ENCODE results near the gene PCGF2.
"Not testable (repeated sequence)": the region's sequence is repeated elsewhere in the genome, so short reads cannot be mapped to it uniquely, and the experiment has no call there.

PCGF2 gene

GRCh38 chr17:38738007-38738662 lies 10.0 kb downstream of the PCGF2 start:
- DNase-seq (ENCODE audit: low read depth, low spot score), result no peak

- peak; percentile 65 for DNase-seq (ENCODE audit: low read depth, low spot score)
These were observed 12.8 kb downstream of the PCGF2 start for GRCh38 chr17:38735161-38735997.

- DNase-seq (ENCODE audit: low read depth, low spot score), result no peak
These were observed 13.9 kb downstream of the PCGF2 start for GRCh38 chr17:38733982-38734973.

DNA sequence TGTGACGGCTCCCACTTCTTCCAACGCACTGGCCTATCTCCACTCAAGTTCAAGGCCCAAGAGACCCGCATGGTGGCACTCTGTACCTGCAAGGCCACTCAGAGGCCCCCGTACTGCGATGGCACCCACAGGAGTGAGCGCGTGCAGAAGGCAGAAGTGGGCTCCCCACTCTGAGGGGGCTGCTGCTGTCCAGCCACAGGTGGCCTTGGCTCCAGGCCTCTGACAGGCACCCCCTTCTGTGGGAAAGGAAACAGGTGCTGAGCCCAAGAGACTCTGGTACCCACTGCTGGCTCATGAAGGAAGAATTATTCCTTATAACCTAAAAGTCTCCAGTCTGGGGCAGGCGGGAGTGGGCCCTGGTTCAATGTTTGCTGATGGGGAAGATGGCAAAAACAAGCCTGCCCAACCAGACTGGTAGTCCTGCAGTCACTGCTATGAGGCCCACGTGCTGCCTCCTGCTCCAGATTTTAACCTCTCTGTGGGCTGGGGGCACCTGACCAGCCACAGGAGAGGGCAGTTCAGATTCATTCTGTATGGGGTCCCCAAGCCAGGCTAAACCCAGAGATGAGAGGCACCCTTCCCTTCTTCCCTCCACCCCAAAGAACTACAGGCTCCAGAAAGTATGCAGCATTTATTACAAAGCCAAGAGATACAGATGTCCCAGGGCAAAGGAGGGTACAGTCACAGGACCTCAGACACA lies 14.7 kb downstream of the PCGF2 start:
- no peak for DNase-seq (ENCODE audit: low read depth, low spot score)

DNA sequence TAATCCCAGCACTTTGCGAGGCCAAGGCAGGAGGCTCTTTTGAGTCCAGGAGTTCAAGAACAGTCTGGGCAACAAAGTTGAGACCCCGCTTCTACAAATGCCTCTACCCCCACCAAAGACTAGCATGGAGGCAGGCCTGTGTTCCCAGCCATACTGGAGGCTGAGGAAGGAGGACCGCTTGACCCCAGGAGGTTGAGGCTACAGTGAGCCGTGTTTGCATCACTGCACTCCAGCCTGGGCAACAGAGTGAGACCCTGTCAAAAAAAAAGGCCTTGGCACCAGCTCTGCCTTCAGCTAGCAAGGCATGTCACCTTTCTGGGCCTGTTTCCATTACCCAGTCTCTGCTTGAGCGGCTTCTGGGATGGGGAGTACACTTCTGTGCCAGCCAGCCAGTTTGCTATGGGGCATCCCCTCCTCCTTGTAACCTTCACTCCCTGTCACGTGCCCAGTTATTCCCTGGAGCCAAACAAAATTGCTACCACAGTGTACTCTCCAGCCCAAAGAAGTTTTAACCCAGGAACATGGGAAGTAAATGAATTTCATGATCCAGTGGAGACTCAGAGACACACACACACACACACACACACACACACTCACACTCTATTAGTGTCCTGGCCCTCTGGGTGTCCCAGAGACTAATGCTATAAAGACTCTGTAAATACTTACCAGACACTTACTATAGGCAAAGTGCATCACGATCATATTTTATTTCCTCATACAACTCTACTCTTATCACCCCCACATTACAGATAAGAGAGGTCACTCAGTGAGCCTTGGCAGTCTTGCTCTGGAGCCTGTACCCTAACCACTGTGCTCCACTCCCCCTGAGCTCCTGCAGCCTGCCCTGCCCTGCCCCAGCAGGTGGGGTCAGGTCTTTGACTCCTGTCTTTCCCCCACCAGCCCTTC lies 15.5 kb downstream of the PCGF2 start:
- no peak for DNase-seq (ENCODE audit: low read depth, low spot score)

DNA sequence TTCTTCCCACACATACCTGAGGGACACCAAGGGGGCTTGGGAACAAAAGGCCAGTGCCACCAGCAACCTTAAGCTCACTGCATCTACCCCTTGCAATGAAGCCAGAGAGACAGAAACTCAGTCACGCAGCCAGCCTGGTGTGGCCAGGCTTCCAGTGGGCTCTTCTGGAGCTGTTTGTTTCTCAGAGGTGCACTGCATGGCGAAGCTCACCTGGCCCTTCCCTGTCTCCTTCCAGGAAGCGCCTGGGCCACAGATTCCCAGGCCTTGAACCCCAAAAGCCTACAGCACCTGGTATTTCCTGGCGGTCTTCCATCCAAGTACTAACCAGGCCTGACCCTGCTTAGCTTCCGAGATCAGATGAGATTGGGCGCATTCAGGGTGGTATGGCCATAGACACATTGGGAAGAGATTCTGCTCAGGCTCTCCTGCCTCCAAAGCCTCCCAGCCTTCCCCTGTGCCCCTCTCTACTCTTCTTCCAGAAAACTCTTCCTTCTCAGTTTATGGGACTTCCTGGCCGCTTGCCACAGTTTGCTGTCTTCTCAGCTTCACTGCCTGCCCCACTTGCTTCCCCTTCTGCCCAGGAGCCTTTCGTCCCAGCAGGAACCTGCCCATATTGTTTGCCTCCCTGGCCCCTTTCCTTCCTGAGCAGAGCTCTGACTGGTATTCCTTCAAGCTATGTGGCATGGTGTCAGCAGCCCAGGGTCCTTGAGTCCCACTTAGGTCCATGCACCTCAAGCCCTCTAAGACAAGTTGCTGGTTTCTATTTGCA lies 16.4 kb downstream of the PCGF2 start:
- no peak for DNase-seq (ENCODE audit: low read depth, low spot score)

DNA sequence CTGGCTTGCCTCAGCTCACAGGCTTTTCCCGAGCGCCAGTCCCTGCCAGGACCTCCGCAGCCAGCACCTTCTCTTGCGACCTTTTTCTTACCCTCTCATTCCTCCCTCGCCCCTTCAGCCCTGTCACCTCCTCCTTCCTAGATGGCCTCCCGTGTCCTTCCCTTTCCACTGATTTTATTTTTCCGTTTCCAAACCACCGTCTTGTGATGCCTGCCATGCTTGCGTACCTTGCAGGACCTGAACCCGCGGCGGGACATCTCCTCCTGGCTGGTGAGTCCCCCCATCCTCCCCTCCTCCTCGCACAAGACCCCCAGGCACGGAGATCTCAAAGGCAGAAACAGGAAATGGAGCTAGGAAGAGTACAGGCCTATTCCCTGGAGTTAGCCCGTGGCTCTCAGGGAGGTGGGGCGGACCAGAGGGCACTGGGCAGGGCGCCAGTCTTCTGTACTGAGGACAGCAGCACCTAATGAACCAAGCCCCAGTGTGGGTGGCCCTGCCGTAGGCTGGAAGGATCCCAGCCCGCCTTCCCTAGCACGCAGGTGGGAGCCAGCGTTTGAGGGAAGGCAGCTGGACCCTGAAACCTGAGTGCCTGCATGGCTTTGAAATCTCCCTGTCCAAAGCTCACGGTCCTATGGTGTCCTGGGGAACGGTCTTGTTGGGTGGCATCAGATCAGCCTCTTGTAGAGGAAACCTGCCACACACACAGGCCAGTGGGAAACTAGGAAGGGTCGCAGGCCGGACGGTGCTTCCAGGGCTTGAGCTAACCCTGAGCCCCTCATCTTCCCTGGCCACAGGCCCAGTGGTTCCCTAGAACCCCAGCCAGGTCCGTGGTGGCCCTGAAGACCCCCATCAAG lies 17.4 kb downstream of the PCGF2 start:
- no peak for DNase-seq (ENCODE audit: low read depth, low spot score)

GRCh38 chr17:38729886-38730525 lies 18.1 kb downstream of the PCGF2 start, which contains the start of gene CISD3:
Gene CISD3 (plus strand): TSS chr17:38730341. CDS start chr17:38730359, 18 bp downstream.
- peak; percentile 66 for DNase-seq (ENCODE audit: low read depth, low spot score)

DNA sequence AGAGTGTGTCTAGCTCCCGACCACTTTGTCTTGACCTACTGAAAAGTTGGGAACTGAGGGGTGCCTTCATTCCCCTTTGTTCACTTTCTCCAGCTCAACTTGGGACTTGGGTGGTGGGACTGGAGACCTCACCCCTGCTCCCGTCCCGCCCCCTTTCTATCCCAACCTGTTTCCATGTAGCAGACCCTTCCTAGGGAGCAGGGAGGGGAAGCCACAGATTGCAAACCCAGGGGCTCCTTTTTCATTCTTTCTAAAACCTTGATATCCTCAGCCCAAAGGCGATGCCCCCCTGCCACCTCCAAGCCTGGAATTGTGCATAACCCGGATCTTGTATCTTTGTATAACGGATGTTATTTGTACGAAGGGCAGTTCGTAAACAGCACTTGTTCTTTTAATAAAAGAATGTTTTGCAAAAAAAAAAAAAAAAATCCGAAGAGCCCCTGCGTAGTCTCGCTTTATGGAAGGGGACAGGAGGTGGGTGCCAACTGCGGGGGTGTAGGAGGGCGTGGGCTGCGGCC lies 18.7 kb downstream of the PCGF2 start:
- no peak for DNase-seq (ENCODE audit: low read depth, low spot score)

DNA sequence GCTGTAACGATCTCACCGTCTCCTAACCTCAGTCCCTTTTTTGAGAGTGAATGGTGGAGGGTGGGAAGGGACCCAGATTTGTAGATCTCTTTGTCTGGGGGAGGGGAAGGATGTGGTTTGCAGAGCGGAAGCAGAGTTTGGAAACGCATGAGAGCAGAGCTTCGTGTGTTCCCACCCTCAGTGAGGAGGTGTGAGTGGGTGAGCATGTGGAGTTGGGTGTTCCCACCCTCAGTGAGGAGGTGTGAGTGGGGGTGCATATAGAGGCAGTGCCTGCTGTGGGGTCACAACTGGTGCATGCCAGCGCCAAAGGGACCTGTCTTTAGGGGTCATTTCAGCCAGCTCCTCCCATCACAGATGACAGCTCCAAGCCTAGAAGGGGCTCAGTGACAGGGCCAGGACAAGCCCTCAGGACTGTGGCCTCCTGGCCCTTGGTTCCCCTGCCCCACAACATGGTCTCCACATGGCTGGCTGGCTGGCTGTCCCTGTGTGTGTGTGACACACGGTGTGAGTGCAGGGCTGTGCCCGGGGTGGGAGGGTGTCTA lies 19.8 kb downstream of the PCGF2 start:
- no peak for DNase-seq (ENCODE audit: low read depth, low spot score)

- DNase-seq (ENCODE audit: low read depth, low spot score), result peak; percentile 51
These were observed 20.4 kb downstream of the PCGF2 start for GRCh38 chr17:38727736-38728135.

GRCh38 chr17:38726145-38726544 lies 22.0 kb downstream of the PCGF2 start:
- DNase-seq (ENCODE audit: low read depth, low spot score), result not testable (repeated sequence)

- DNase-seq (ENCODE audit: low read depth, low spot score), result no peak
These were observed 23.1 kb downstream of the PCGF2 start for GRCh38 chr17:38725066-38725465.

GRCh38 chr17:38724337-38724988 lies 23.7 kb downstream of the PCGF2 start:
- no peak for DNase-seq (ENCODE audit: low read depth, low spot score)

DNA sequence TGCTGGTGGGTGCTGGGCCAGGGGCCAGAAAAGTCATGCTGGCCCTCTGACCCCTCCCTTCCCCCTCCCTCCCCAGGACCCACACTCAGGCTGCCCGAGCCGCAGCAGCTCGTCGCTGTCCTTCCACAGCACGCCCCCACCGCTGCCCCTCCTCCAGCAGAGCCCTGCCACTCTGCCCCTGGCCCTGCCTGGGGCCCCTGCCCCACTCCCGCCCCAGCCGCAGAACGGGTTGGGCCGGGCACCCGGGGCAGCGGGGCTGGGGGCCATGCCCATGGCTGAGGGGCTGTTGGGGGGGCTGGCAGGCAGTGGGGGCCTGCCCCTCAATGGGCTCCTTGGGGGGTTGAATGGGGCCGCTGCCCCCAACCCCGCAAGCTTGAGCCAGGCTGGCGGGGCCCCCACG lies 26.3 kb downstream of the PCGF2 start:
- no peak for DNase-seq (ENCODE audit: low read depth, low spot score)

- no peak for DNase-seq (ENCODE audit: low read depth, low spot score)
These were observed 27.2 kb downstream of the PCGF2 start for GRCh38 chr17:38720941-38721340.
